Muscle layer of duodenum (tissue), 2 donors: ENCODE data around the gene CLK4.
"Not testable (repeated sequence)": the region's sequence is repeated elsewhere in the genome, so short reads cannot be mapped to it uniquely, and the experiment has no call there.

Experiments used
- H3K27ac ChIP-seq: one replicate; pipeline ENCODE4 v1.7.0; 2013; ENCODE audit warnings: mild to moderate bottlenecking, low read length
- H3K27me3 ChIP-seq: one replicate; pipeline ENCODE4 v1.7.0; 2013; ENCODE audit warnings: low read depth, mild to moderate bottlenecking, control low read depth, low read length
- H3K36me3 ChIP-seq, 2 donors: one replicate each; pipeline ENCODE4 v1.7.0; 2013; ENCODE audit warnings: low read length in 2 of 2, control low read depth in 1 of 2, mild to moderate bottlenecking in 1 of 2; ENCODE audit not compliant: insufficient read depth in 2 of 2, control insufficient read depth in 1 of 2
- H3K4me1 ChIP-seq, 2 donors: one replicate each; pipeline ENCODE4 v1.7.0; 2013; ENCODE audit warnings: low read length in 2 of 2, mild to moderate bottlenecking in 2 of 2, control low read depth in 1 of 2, moderate library complexity in 1 of 2; ENCODE audit not compliant: insufficient read depth in 2 of 2, control insufficient read depth in 1 of 2
- H3K4me3 ChIP-seq, 2 donors: one replicate each; pipeline ENCODE4 v1.7.0; 2013; ENCODE audit warnings: low read length in 2 of 2, low read depth in 1 of 2, mild to moderate bottlenecking in 1 of 2
- H3K9me3 ChIP-seq, 2 donors: one replicate each; pipeline ENCODE4 v1.7.0; 2013; ENCODE audit warnings: low read length in 2 of 2, control low read depth in 1 of 2, mild to moderate bottlenecking in 1 of 2; ENCODE audit not compliant: control insufficient read depth in 1 of 2
- donor health status: healthy.

The CLK4 gene

DNA sequence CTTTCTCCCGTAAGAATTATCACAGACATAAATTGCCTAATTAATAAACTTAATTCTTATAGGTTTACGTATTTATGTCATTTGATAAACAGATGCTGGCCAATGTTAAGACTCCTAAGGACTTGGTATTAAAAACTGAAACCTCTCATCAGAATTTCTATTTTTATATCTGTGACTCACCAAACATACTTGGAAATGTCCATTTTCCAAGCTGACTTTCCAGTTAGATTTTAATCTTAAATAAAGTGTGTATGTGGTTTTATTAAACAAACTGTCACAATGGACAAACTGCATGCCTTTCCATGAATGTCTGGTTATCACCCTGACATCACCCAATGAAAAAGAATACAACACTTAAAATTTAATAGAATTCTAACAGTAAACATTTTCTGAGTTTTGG lies 24.1 kb downstream of the CLK4 start:
- H3K27ac ChIP-seq, result no peak overlapping the region
- no peaks in the 10 kb centered on the region for H3K27me3 ChIP-seq
- H3K36me3 ChIP-seq, result peaks cover 48 to 52% of the 10 kb centered on the region in 2 donors
- H3K4me3 ChIP-seq, result no peak overlapping the region
- no peaks in the 10 kb centered on the region for H3K9me3 ChIP-seq
- H3K4me1 ChIP-seq, result peaks cover 0 to 15% of the 10 kb centered on the region in 2 donors

DNA sequence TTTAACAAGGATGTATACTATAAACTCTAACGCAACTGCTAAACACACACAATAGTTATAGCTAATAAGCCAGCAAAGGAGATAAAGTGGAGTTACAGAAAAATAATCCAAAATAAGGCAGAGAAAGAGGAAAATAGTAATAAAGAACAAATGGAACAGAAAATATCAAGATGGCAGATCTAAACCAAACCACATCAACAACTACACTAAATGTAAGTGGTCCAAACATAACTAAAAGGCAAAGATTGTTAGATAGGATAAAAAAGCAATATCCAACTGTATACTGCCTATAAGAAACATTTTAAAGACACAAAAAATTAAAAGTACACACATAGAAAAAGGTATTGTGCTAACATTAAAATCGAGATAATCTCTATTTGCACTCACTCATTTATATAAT lies 31.1 kb downstream of the CLK4 start:
- Histone ChIP-seq H3K27me3 (no peaks in the 10 kb centered on the region), H3K4me3 (no peak overlapping the region), H3K36me3 (peaks cover 12 to 20% of the 10 kb centered on the region in 2 donors), H3K4me1 (peaks cover under 1 to 1% of the 10 kb centered on the region in 2 donors), H3K27ac (no peak overlapping the region), H3K9me3 (peaks cover 7 to 10% of the 10 kb centered on the region in 2 donors)

DNA sequence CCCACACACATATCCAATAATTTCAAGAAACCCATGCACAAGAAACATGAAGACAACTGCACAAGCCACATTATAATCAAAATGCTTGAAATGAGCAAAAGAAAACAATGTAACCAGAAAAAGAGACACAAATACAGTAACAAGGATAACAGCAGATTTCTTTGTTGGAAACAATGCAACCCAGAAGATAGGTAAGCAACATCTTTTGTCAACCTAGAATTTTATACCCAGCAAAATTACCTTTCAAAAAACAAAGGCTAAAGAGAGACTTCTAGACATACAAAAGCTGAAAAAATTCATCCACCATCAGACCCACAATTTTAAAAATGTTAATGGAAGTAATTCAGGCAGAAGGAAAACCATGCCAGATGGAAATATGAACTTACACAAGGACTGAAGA lies 31.7 kb downstream of the CLK4 start:
- no peak overlapping the region for H3K27ac ChIP-seq

DNA sequence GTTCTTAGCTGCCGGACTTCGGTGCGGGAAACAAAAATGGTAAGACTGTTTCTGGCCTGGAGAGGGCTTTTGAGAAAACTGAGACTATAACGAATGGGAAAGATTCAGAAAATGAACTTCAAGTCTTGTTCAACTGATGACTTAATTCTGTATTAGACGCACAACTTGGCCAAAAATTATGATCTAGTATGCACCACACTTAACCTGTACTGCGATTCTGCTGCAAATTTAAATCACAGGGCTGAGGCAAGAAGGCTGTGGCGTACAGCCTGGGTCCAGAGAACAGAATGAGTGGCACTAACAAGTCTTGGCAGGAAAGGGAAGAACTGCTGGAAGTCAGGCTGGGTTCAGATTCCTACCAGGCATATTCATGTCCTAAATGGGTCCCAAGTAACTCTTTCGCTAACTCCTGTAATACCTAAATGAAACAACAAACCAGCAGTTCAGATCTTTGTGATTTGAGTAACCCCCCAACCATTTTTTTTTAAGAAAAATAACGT lies 35.9 kb downstream of the CLK4 start:
- peaks cover 5 to 10% of the 10 kb centered on the region in 2 donors for H3K9me3 ChIP-seq
- H3K36me3 ChIP-seq, result peaks cover 0 to 11% of the 10 kb centered on the region in 2 donors
- H3K27ac ChIP-seq, result no peak overlapping the region
- peak overlapping the region; percentile 35 to 71 for H3K4me3 ChIP-seq
- H3K27me3 ChIP-seq, result peaks cover 8% of the 10 kb centered on the region
- H3K4me1 ChIP-seq, result peaks cover 3 to 14% of the 10 kb centered on the region in 2 donors

More for the DNA sequence above, 31.7 kb downstream of the CLK4 start:
- peak overlapping the region in 1 of 2 donors; percentile 11 for H3K4me3 ChIP-seq
- H3K9me3 ChIP-seq, result peaks cover 7 to 10% of the 10 kb centered on the region in 2 donors
- H3K27me3 ChIP-seq, result no peaks in the 10 kb centered on the region
- H3K4me1 ChIP-seq, result peaks cover 3 to 6% of the 10 kb centered on the region in 2 donors
- H3K36me3 ChIP-seq, result peaks cover 7 to 16% of the 10 kb centered on the region in 2 donors

DNA sequence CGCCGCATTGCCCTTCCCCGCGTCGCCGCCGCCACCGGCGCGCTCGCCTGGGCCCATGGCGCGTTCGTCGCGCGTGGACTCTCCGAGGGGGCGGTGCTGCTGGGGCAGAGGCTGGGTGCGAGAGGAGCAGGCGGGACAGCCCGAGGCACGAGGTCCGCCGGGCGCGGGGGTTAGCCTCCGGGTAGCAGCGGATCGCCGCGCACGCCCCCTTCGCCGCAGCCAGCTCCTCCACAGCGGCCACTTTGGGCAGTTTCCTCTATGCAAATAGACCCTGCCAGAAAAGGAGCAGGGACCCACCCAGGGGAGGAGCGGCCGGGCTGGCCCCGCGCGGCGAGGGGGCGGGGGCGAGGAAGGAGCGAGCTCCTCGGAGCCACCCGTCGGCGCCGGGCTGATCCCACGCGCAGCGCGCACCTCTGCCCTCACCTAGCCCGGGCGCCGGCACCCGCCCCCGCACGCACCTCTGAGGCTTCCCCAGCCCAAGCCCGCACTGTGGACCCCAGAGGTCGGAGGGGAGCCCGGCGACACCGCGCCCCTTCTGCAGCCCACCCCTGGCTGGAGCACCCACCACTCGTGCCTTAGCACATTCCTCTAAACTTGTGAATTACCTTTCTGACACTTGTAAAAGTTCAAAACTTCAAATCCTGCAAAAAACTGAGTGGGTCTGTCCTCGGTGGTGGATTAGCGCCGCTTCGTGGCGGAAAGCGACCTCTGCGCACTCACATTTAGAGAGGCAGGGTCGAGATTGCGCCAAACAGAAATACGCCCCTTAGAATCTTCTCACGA lies 36.5 kb downstream of the CLK4 start, which contains the start of gene COL23A1:
TSS of gene COL23A1 (minus strand) at position 253 of the 783 bp plus-strand sequence.
- H3K27ac ChIP-seq, result no peak within 1 kb of the TSS
- H3K27me3 ChIP-seq, result peaks cover 12% of the 10 kb centered on the region
- H3K36me3 ChIP-seq, result peaks cover 0 to 8% of the 10 kb centered on the region in 2 donors
- peak within 1 kb of the TSS; percentile 35 to 71 for H3K4me3 ChIP-seq
- peaks cover 3 to 14% of the 10 kb centered on the region in 2 donors for H3K4me1 ChIP-seq
- peaks cover 0 to 10% of the 10 kb centered on the region in 2 donors for H3K9me3 ChIP-seq

DNA sequence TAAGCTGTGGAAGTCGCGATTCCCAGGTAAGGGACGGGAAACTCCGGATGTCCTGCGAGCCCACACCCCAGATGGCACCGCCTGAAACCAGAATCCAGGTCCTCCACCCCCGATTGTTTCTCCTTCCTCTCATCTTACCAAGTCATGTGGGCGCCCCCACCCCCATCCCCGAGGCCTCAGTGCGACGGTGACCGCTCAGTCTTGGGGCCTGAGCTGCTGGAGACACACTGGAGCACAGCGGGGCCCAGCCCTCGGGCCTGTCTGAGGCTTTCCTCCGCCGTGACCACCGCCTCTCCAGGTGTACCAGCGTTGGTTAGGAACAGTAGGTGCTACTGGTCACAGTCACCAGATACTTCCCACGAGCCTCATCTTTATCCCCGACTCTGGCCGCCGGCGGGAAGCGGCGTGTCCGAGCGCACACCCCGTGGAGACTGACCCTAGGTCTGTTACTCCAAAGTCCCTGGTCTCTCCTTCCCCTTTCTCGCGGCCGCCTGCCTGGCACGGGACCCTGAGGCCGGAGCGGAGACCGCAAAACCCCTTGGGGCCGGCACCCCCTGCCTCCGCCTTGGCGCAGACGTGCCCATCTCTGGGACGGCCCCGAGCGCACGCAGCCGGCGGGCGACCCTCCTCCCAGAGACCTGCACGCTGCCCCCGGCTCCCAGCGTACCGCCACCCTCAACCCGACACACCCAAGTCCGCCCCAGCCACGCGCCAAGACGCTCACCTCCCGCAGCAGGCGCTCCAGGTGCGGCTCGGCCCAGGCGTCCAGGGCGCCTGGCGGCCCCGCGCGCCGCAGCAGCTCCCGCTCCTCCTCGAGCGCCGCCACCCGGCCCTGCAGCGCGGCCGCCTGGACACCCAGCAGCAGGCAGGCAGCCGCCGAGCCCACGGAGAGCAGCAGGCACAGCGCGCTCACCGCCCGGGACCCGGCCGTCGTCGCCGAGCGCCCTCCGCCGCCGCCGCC lies 37.4 kb downstream of the CLK4 start:
- peaks cover 3 to 14% of the 10 kb centered on the region in 2 donors for H3K4me1 ChIP-seq
- H3K36me3 ChIP-seq, result no peaks in the 10 kb centered on the region
- peaks cover 12% of the 10 kb centered on the region for H3K27me3 ChIP-seq
- H3K4me3 ChIP-seq, result peak overlapping the region in 1 of 2 donors; percentile 71
- no peak overlapping the region for H3K27ac ChIP-seq
- H3K9me3 ChIP-seq, result peaks cover 0 to 3% of the 10 kb centered on the region in 2 donors

DNA sequence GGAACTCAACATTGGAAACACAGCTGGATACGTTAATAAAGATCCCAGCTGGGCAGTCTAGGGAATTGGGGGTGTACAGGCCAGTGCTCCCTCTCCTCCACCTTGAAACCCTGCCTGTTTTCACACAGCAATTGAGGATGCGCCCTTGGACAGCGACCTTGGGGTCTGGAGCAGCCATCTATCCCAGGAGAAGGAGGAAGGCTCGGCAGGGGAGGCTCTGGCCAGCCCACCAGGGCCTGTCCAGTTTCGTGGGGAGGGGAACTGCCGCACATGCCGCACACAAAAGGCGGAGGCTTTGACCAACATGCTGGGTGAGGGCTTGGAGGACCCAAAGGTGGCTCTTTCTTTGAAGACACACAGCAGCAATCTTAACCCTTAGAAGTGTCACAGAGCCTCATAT lies 38.1 kb downstream of the CLK4 start:
- peaks cover 3 to 14% of the 10 kb centered on the region in 2 donors for H3K4me1 ChIP-seq
- no peaks in the 10 kb centered on the region for H3K36me3 ChIP-seq
- peaks cover 12% of the 10 kb centered on the region for H3K27me3 ChIP-seq
- no peak overlapping the region for H3K4me3 ChIP-seq
- no peaks in the 10 kb centered on the region for H3K9me3 ChIP-seq
- no peak overlapping the region for H3K27ac ChIP-seq

DNA sequence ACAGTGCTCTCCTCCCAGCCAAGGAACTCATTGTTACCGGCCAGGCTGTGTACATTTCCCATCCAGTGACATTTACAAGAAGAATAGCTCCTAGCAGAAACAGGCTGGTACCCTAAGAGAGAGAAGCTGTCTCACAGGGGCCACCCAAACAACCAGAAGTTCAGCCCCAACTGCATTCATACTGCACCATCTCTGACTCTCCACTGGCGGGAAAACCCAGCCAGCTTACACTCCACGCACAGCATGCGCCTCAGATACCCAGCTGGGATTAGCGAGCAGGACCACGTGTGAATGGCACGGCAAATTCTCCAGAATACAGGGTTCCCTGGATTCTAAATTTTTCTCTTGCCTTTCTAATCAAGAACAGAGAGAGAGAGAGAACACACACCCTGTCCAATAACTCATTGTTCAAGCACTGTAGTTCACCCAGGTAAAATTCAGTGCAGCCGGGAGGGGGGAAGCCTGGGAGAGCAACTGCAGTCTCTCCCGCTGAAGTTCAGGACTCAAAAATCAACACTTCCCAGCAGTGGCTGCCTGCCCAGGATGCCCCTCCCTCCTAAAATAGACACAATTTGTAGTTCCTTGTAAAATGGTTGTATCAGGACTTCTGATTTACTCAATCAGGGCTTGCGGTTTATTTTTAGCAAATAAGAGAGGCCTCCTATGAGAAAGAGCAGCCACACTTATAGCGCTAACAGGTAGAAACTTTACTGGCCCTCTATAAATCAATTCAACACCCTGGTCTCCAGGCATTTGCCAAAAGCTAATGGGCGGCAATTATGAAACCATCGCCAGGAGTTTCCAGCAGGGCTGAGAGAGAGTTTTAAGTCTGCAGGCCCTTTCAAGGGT lies 38.9 kb downstream of the CLK4 start:
- no peak overlapping the region for H3K4me3 ChIP-seq
- H3K9me3 ChIP-seq, result no peaks in the 10 kb centered on the region
- H3K36me3 ChIP-seq, result no peaks in the 10 kb centered on the region
- peaks cover 12% of the 10 kb centered on the region for H3K27me3 ChIP-seq
- no peak overlapping the region for H3K27ac ChIP-seq
- peaks cover 3 to 14% of the 10 kb centered on the region in 2 donors for H3K4me1 ChIP-seq

DNA sequence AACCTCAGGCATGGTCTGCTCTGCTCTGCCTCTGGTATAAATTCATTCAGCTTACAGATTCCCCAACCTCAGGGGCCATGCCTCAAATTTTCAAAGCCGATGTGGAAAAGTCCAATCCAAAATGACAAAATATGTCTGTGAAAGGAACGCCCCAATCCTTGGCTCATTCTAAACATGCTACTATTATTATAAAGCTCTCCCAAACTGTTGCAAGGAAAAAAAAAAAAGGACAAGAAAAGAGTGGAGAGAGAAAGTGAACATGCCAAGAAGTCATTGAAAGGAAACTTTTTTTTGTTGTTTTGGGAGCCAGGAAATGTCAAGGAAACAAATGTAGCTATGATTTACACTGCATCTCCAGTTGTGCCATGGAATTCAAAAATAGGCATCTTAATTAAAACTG lies 40.5 kb downstream of the CLK4 start:
- Histone ChIP-seq H3K27me3 (peaks cover 12% of the 10 kb centered on the region), H3K27ac (no peak overlapping the region)

DNA sequence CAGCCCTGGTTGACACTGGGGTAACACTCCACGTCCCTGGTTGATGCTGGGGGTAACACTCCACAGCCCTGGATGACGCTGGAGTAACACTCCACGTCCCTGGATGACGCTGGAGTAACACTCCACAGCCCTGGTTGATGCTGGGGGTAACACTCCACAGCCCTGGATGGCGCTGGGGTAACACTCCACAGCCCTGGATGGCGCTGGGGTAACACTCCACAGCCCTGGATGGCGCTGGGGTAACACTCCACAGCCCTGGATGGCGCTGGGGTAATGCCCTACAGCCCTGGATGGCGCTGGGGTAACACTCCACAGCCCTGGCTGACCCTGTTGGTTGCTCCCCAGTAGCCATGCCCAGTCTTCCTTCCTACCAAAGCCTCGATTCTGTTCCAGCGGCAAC lies 41.4 kb downstream of the CLK4 start:
- not testable (repeated sequence) for H3K4me1 ChIP-seq, H3K27ac ChIP-seq, H3K4me3 ChIP-seq, H3K9me3 ChIP-seq, H3K36me3 ChIP-seq
- peaks cover 12% of the 10 kb centered on the region for H3K27me3 ChIP-seq

More for the DNA sequence above, 40.5 kb downstream of the CLK4 start:
- Histone ChIP-seq H3K4me3 (no peak overlapping the region), H3K4me1 (peaks cover 3 to 14% of the 10 kb centered on the region in 2 donors), H3K9me3 (no peaks in the 10 kb centered on the region), H3K36me3 (no peaks in the 10 kb centered on the region)
